Trophoblast cell (in vitro differentiated cells and primary cell): ENCODE results near the gene EMILIN1.
A peak's percentile ranks its signal among the peaks of the same experiment; 100 is the strongest.

ENCODE experiments used
- DNase-seq, 2 donors: peaks; one replicate each; pipeline ENCODE4 v3.0.0-alpha.2; 2016
- H2AFZ ChIP-seq: 2 replicates; pipeline ENCODE4 v1.6.1; 2013; ENCODE audit warnings: low read length, moderate library complexity, mild to moderate bottlenecking; ENCODE audit not compliant: insufficient read depth, poor library complexity
- H2AK5ac ChIP-seq: 2 replicates; pipeline ENCODE4 v1.6.1; 2013; ENCODE audit warnings: mild to moderate bottlenecking, low read length
- H2BK120ac ChIP-seq: 2 replicates; pipeline ENCODE4 v1.6.1; 2013; ENCODE audit warnings: low read length, mild to moderate bottlenecking, moderate library complexity; ENCODE audit not compliant: insufficient read depth, poor library complexity
- H2BK12ac ChIP-seq: 2 replicates; pipeline ENCODE4 v1.6.1; 2013; ENCODE audit warnings: mild to moderate bottlenecking, low read length, moderate library complexity
- H2BK5ac ChIP-seq: 2 replicates; pipeline ENCODE4 v1.6.1; 2013; ENCODE audit warnings: low read length, low read depth, moderate library complexity, mild to moderate bottlenecking; ENCODE audit not compliant: poor library complexity
- H3K14ac ChIP-seq: 2 replicates; pipeline ENCODE4 v1.6.1; 2013; ENCODE audit warnings: mild to moderate bottlenecking, low read length
- H3K18ac ChIP-seq: 2 replicates; pipeline ENCODE4 v1.6.1; 2013; ENCODE audit warnings: mild to moderate bottlenecking, low read length
- H3K23ac ChIP-seq: 2 replicates; pipeline ENCODE4 v1.6.1; 2013; ENCODE audit warnings: low read length
- H3K27ac ChIP-seq: 2 replicates; pipeline ENCODE4 v1.5.1; 2013; ENCODE audit warnings: low read depth, mild to moderate bottlenecking, inconsistent platforms, low read length, moderate library complexity
- H3K27me3 ChIP-seq: 2 replicates; pipeline ENCODE4 v1.6.1; 2013; ENCODE audit warnings: inconsistent platforms, mild to moderate bottlenecking, low read length, moderate library complexity; ENCODE audit not compliant: insufficient read depth
- H3K36me3 ChIP-seq, 2 experiments: 1 replicate in 1 of 2; 2 replicates in 1 of 2; pipeline ENCODE4 v1.6.1; 2013; ENCODE audit warnings: low read length in 2 of 2, mild to moderate bottlenecking in 2 of 2, moderate library complexity in 1 of 2; ENCODE audit not compliant: insufficient read depth in 2 of 2, control insufficient read depth in 1 of 2
- H3K4ac ChIP-seq: 2 replicates; pipeline ENCODE4 v1.6.1; 2013; ENCODE audit warnings: low read depth, mild to moderate bottlenecking, low read length, moderate library complexity
- H3K4me1 ChIP-seq, 2 experiments: 1 replicate in 1 of 2; 2 replicates in 1 of 2; pipeline ENCODE4 v1.6.1; 2013; ENCODE audit warnings: low read length in 2 of 2, mild to moderate bottlenecking in 2 of 2, moderate library complexity in 1 of 2; ENCODE audit not compliant: insufficient read depth in 2 of 2, control insufficient read depth in 1 of 2
- H3K4me2 ChIP-seq: 2 replicates; pipeline ENCODE4 v1.6.1; 2013; ENCODE audit warnings: inconsistent platforms, mild to moderate bottlenecking, low read length, moderate library complexity
- H3K4me3 ChIP-seq: 2 replicates; pipeline ENCODE4 v1.5.1; 2013; ENCODE audit warnings: mild to moderate bottlenecking, low read depth, low read length, inconsistent platforms
- H3K79me1 ChIP-seq: one replicate; pipeline ENCODE4 v1.6.1; 2013; ENCODE audit warnings: low read length
- H3K79me2 ChIP-seq: 2 replicates; pipeline ENCODE4 v1.6.1; 2013; ENCODE audit warnings: low read length, mild to moderate bottlenecking; ENCODE audit not compliant: control insufficient read depth, insufficient read depth, poor library complexity
- H3K9ac ChIP-seq: 2 replicates; pipeline ENCODE4 v1.6.1; 2013; ENCODE audit warnings: mild to moderate bottlenecking, low read length
- H3K9me3 ChIP-seq: 2 replicates; pipeline ENCODE4 v1.6.1; 2013; ENCODE audit warnings: low read depth, mild to moderate bottlenecking, control low read depth, inconsistent platforms, low read length; ENCODE audit not compliant: insufficient read depth
- H4K12ac ChIP-seq: 2 replicates; pipeline ENCODE4 v1.6.1; 2013; ENCODE audit warnings: low read depth, mild to moderate bottlenecking, low read length, moderate library complexity
- H4K8ac ChIP-seq: 2 replicates; pipeline ENCODE4 v1.6.1; 2013; ENCODE audit warnings: low read depth, mild to moderate bottlenecking, low read length, moderate library complexity
- H4K91ac ChIP-seq: one replicate; pipeline ENCODE4 v1.6.1; 2013; ENCODE audit warnings: low read depth, mild to moderate bottlenecking, low read length, moderate library complexity
- WGBS: extraction: QIAGEN DNeasy Blood & Tissue Kit; methylation state at CpG from one replicate; pipeline ENCODE4 v1.1.7; 2013; ENCODE audit warnings: missing lambda C conversion rate; ENCODE audit not compliant: insufficient read length, insufficient coverage; ENCODE audit errors: extremely low coverage; 5-methylcytosine and 5-hydroxymethylcytosine counted together

Gene EMILIN1

GRCh38 chr2:27092696-27093429, 14.4 kb downstream of the EMILIN1 start:
- Histone ChIP-seq H3K4me2 (no peak overlapping the region), H2AFZ (no peak overlapping the region), H3K9me3 (no peaks in the 10 kb centered on the region), H3K23ac (no peak overlapping the region), H3K27me3 (no peaks in the 10 kb centered on the region), H2BK5ac (no peak overlapping the region), H3K79me2 (no peaks in the 10 kb centered on the region), H3K79me1 (peaks cover 7% of the 10 kb centered on the region), H3K27ac (no peak overlapping the region), H3K18ac (no peak overlapping the region), H3K9ac (no peak overlapping the region), H2BK120ac (no peak overlapping the region), H4K91ac (no peak overlapping the region), H4K8ac (no peak overlapping the region), H3K14ac (no peak overlapping the region), H4K12ac (no peak overlapping the region), H3K4me3 (no peak overlapping the region), H2AK5ac (no peak overlapping the region), H3K36me3 (no peaks in the 10 kb centered on the region), H3K4me1 (peaks cover 4% of the 10 kb centered on the region in 2 experiments), H3K4ac (no peak overlapping the region), H2BK12ac (no peak overlapping the region)
- no peak for DNase-seq
- no CpG with 5 or more reads among the region's 10 CpGs for WGBS

GRCh38 chr2:27093430-27094352, 15.3 kb downstream of the EMILIN1 start:
- H2AFZ ChIP-seq = no peak overlapping the region
- H3K18ac ChIP-seq = no peak overlapping the region
- DNase-seq = no peak
- H3K14ac ChIP-seq = no peak overlapping the region
- no CpG with 5 or more reads among the region's 6 CpGs for WGBS
- no peak overlapping the region for H2AK5ac ChIP-seq
- no peaks in the 10 kb centered on the region for H3K79me2 ChIP-seq
- H3K4me2 ChIP-seq = no peak overlapping the region
- peaks cover 4% of the 10 kb centered on the region in 2 experiments for H3K4me1 ChIP-seq
- H4K12ac ChIP-seq = no peak overlapping the region
- H3K36me3 ChIP-seq = no peaks in the 10 kb centered on the region
- H3K4ac ChIP-seq = no peak overlapping the region
- no peak overlapping the region for H2BK12ac ChIP-seq
- H3K23ac ChIP-seq = peak overlapping the region; percentile 50
- H3K9me3 ChIP-seq = no peaks in the 10 kb centered on the region
- no peak overlapping the region for H4K8ac ChIP-seq
- no peak overlapping the region for H3K27ac ChIP-seq
- H2BK5ac ChIP-seq = no peak overlapping the region
- no peak overlapping the region for H3K9ac ChIP-seq
- peaks cover 7% of the 10 kb centered on the region for H3K79me1 ChIP-seq
- no peaks in the 10 kb centered on the region for H3K27me3 ChIP-seq
- H2BK120ac ChIP-seq = no peak overlapping the region
- H4K91ac ChIP-seq = no peak overlapping the region
- H3K4me3 ChIP-seq = no peak overlapping the region

GRCh38 chr2:27094353-27094984, 16.1 kb downstream of the EMILIN1 start:
- H3K23ac ChIP-seq = no peak overlapping the region
- H3K4me3 ChIP-seq = no peak overlapping the region
- no peaks in the 10 kb centered on the region for H3K27me3 ChIP-seq
- no peak overlapping the region for H2AFZ ChIP-seq
- H3K36me3 ChIP-seq = no peaks in the 10 kb centered on the region
- no peaks in the 10 kb centered on the region for H3K79me2 ChIP-seq
- H4K8ac ChIP-seq = no peak overlapping the region
- no peak overlapping the region for H2BK120ac ChIP-seq
- H4K12ac ChIP-seq = no peak overlapping the region
- H3K4me1 ChIP-seq = peaks cover 4% of the 10 kb centered on the region in 2 experiments
- H3K4me2 ChIP-seq = no peak overlapping the region
- H4K91ac ChIP-seq = no peak overlapping the region
- no peak overlapping the region for H3K27ac ChIP-seq
- H2BK5ac ChIP-seq = no peak overlapping the region
- H2BK12ac ChIP-seq = no peak overlapping the region
- WGBS = no CpG with 5 or more reads among the region's 24 CpGs
- H3K18ac ChIP-seq = no peak overlapping the region
- no peak overlapping the region for H3K14ac ChIP-seq
- H3K9ac ChIP-seq = no peak overlapping the region
- H3K9me3 ChIP-seq = no peaks in the 10 kb centered on the region
- no peak for DNase-seq
- H2AK5ac ChIP-seq = no peak overlapping the region
- no peak overlapping the region for H3K4ac ChIP-seq
- peaks cover 7% of the 10 kb centered on the region for H3K79me1 ChIP-seq

GRCh38 chr2:27095427-27095744, 17.0 kb downstream of the EMILIN1 start:
- no peak overlapping the region for H3K4me3 ChIP-seq
- H2BK5ac ChIP-seq = no peak overlapping the region
- no peak overlapping the region for H3K23ac ChIP-seq
- WGBS = no CpG with 5 or more reads among the region's 2 CpGs
- H2AFZ ChIP-seq = no peak overlapping the region
- H3K79me2 ChIP-seq = no peaks in the 10 kb centered on the region
- H4K91ac ChIP-seq = peak overlapping the region; percentile 31
- H3K27ac ChIP-seq = peak overlapping the region; percentile 20
- H2BK12ac ChIP-seq = no peak overlapping the region
- no peak overlapping the region for H3K4me2 ChIP-seq
- no peak overlapping the region for H3K9ac ChIP-seq
- H4K8ac ChIP-seq = peak overlapping the region; percentile 96
- H3K36me3 ChIP-seq = no peaks in the 10 kb centered on the region
- H3K27me3 ChIP-seq = no peaks in the 10 kb centered on the region
- H3K18ac ChIP-seq = no peak overlapping the region
- peaks cover 7% of the 10 kb centered on the region for H3K79me1 ChIP-seq
- no peak overlapping the region for H2BK120ac ChIP-seq
- no peak overlapping the region for H2AK5ac ChIP-seq
- H3K14ac ChIP-seq = no peak overlapping the region
- H3K9me3 ChIP-seq = no peaks in the 10 kb centered on the region
- H3K4ac ChIP-seq = no peak overlapping the region
- no peak overlapping the region for H4K12ac ChIP-seq
- peaks cover 4% of the 10 kb centered on the region in 2 experiments for H3K4me1 ChIP-seq
- DNase-seq = no peak
